ENCODE measurements around the gene CORO1C. TPM values are rescaled to one million over a fixed set of nuclear protein-coding genes. Genes with fewer than 3 reads are reported as not detected.

Gene CORO1C
- total RNA-seq, 2 donors from 2014 or later = 61.5 to 87.5 TPM

- no peak for ATAC-seq
- DNase-seq (ENCODE audit: low spot score in 2 of 2) = no peak
- Mint-ChIP-seq H3K27ac (peak overlapping the region in 1 of 2 donors; percentile 94), H3K36me3 (no peaks in the 10 kb centered on the region), H3K9me3 (no peaks in the 10 kb centered on the region)
Measured at GRCh38 chr12:108732489-108733229, 1.3 kb upstream of the CORO1C start.

DNA sequence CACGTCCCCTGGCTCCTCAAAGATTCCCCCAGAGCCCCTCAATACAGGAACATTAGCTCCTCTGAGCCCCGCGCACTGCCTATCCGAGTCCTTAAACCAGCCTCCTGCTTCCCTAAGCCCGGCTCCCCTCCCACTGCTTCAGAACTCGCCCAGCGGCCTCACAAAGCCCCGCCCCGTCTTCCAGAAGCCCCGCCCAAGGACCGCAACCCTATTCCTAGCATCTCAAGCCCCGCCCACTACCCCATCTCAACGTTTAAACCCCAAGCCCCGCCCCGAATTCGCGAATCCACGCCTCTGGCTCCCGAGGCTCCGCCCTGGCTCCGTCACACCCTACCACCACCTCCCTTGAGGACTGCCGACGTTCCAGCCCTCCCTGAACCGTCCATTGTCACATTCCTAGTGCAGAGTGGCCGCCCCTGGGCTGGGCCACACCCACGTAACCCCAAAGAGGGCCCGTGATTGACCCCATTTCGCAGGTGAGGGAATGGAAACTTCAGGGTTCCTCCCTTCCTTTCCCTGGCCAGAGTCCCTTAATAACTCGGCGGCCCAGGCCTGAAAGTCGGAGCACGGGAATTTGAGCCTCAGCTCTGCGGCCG lies 646 bp upstream of the CORO1C start:
- Mint-ChIP-seq H3K36me3 (no peaks in the 10 kb centered on the region), H3K27ac (peak overlapping the region; percentile 94 to 98), H3K9me3 (no peaks in the 10 kb centered on the region)
- ATAC-seq = peak; percentile 63 to 79
- peak; percentile 91 to 97 for DNase-seq (ENCODE audit: low spot score in 2 of 2)

DNA sequence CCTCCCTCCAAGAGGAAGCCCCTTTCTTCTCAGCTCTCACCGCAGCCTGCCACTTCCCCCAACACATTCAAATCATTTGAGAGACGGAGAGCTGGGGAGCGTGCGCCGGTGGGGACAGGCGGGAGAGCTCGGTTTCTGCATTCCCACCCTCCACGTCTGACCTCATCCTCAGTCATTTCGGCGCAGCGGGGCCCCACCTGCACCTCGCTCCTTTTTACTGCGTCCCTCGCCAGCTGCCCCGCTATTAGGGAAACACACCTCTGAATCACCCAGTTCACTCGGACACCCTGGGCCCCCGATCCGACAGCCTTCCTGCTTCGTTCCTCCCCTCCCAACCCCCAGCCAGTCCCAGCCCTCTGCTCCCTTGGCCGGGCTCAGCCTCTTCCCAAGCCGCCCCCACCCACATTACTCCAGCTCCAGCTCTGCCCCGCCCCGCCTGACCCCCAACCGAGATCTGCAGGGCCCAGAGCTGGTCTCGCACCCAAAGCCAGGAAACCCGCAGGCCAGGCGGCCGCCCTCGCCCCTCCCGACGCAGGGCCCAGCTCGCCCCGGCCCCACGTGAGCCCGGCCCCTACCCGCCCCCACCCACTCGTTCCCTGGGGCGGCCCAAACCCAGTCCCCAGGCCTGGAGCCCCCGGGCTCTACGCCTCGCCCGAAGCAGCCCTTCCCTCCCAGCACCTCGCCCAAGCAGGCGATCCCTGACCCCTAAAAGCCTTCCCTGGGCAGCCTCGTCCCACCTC lies 783 bp downstream of the CORO1C start:
- H3K9me3 Mint-ChIP-seq = no peaks in the 10 kb centered on the region
- peak in 1 of 2 donors; percentile 39 for ATAC-seq
- DNase-seq (ENCODE audit: low spot score in 2 of 2) = peak; percentile 22 to 69
- H3K27ac Mint-ChIP-seq = peak overlapping the region; percentile 90 to 94
- no peaks in the 10 kb centered on the region for H3K36me3 Mint-ChIP-seq

- no peak for DNase-seq (ENCODE audit: low spot score in 2 of 2)
- Mint-ChIP-seq H3K27ac (peak overlapping the region; percentile 90 to 94), H3K9me3 (no peaks in the 10 kb centered on the region), H3K36me3 (no peaks in the 10 kb centered on the region)
- ATAC-seq = no peak
Measured at GRCh38 chr12:108729612-108730364, 1.5 kb downstream of the CORO1C start.

DNA sequence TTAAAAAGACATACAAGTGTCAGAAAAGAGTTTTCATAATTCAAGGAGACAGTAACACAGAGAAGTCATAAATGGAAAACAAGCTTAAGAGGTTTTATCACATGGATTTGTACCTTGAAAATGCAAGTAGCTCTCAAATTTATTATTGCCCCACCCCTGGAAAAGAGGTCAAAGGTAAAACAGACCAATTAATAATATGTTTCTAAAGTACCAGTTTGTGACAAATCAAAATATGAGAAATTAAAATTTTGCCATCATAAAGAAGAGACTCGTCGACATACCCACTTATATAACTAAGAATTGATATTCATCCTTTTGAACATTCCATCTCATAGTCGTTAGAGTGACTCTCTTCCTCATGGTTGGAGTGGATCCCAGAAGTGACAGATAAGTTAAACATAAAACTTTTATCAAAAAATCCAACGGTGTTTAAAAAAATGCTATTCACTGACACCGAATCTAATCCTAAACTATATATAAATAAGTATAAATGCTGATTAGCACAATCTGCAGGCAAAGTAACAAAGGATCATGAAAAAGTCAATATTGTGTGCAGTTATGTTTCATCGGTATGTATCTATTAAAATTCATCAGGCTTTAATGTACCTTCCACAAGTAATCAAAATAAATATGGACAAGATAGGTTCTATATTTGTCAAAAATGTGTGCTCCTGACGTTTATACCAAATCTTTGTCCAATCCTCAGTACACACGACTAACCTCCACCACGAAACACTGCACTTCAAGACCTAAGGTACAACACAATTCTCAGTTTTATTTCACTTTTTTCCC lies 2.3 kb downstream of the CORO1C start:
- Mint-ChIP-seq H3K27ac (no peak overlapping the region), H3K36me3 (no peaks in the 10 kb centered on the region), H3K9me3 (no peaks in the 10 kb centered on the region)
- ATAC-seq = no peak
- DNase-seq (ENCODE audit: low spot score in 2 of 2) = no peak

DNA sequence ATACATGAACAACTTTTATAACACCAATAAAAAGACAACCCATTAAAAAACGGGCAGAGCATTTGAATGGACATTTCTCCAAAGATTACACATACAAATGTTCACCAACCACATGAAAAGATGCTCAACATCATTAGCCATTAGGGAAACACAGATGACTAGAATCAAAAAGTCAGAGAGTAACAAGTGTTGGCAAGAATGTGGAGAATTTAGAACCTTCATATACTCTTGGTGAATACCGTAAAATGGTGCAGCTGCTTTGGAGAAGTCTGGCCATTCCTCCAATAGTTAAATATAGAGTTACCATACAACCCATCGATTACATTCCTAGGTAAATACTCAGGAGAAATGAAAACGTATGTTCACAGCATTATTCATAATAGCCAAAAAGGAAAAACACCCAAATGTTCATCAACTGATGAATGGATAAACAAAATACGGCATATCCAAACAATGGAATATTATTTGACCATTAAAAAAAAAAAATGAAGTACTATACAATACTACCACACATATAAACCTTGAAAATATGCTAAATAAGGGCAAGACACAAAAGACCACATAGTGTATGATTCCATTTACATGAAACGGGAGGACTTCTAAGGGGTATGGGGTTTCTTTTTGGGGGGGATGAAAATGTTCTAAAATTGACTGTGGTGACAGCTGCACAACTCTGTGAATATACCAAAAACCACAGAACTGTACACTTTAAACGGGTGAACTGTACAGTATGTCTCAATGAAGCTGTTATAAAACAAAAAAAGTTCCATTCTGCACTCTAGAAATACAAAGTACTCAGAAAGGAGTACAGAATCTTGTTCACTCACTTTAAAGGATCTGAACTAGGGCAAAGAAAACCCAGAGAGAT lies 3.2 kb downstream of the CORO1C start:
- Mint-ChIP-seq H3K36me3 (no peaks in the 10 kb centered on the region), H3K27ac (no peak overlapping the region), H3K9me3 (no peaks in the 10 kb centered on the region)
- ATAC-seq = no peak
- no peak for DNase-seq (ENCODE audit: low spot score in 2 of 2)

DNA sequence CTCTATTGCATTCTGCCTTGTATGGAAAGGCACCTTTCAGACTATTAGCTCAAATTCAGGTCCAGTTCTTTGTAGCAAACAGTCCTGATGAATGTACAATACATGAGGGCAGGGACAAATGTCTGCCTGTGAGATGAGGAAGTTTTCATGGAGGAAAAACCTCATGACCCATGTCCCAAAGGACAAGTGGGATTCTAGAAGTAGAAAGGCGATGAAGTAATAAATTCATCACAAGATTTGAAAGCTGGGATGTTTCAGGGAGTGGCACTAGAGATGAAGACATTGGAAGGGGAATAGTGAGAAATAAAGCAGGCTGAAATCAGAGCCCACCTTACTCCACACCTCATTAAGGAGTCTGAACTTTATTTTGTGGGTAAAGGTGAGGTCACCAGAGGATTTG lies 4.2 kb downstream of the CORO1C start:
- H3K9me3 Mint-ChIP-seq = no peaks in the 10 kb centered on the region
- H3K36me3 Mint-ChIP-seq = no peaks in the 10 kb centered on the region
- no peak for ATAC-seq
- no peak overlapping the region for H3K27ac Mint-ChIP-seq
- no peak for DNase-seq (ENCODE audit: low spot score in 2 of 2)

- H3K27ac Mint-ChIP-seq = no peak overlapping the region
- no peaks in the 10 kb centered on the region for H3K36me3 Mint-ChIP-seq
- H3K9me3 Mint-ChIP-seq = no peaks in the 10 kb centered on the region
- DNase-seq (ENCODE audit: low spot score in 2 of 2) = no peak
- peak in 1 of 2 donors; percentile 16 for ATAC-seq
Measured at GRCh38 chr12:108724890-108725151, 6.5 kb downstream of the CORO1C start.

GRCh38 chr12:108724054-108724889 lies 7.0 kb downstream of the CORO1C start:
- H3K36me3 Mint-ChIP-seq = no peaks in the 10 kb centered on the region
- H3K9me3 Mint-ChIP-seq = no peaks in the 10 kb centered on the region
- ATAC-seq (peak; percentile 86 to 94), DNase-seq (ENCODE audit: low spot score in 2 of 2) (peak in 1 of 2 donors; percentile 29)
- H3K27ac Mint-ChIP-seq = no peak overlapping the region

- peak; percentile 48 to 84 for ATAC-seq
- Mint-ChIP-seq H3K36me3 (no peaks in the 10 kb centered on the region), H3K9me3 (no peaks in the 10 kb centered on the region), H3K27ac (no peak overlapping the region)
- DNase-seq (ENCODE audit: low spot score in 2 of 2) = no peak
Measured at GRCh38 chr12:108722992-108723766, 8.1 kb downstream of the CORO1C start.

GRCh38 chr12:108722463-108722862 lies 8.9 kb downstream of the CORO1C start:
- Mint-ChIP-seq H3K9me3 (no peaks in the 10 kb centered on the region), H3K36me3 (no peaks in the 10 kb centered on the region), H3K27ac (no peak overlapping the region)
- DNase-seq (ENCODE audit: low spot score in 2 of 2) (no peak), ATAC-seq (no peak)

DNA sequence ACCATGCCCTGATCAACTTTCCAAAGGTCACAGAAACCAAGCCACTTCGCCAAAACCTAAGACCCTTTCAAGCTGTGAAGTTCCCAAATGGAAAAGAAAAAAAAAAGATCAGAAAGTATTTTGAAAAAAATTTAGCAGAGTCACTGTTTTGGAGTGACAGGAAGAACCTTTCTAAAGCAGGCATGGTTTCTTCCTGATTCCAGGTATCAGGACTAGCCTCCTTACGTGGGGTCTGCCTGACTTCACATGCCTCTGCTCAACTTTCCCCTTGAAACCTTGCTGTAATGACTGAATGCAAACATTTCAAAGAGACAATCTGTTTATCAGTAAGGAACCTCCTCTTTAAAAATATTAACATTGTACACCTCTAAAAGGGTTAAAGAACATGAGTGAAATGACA lies 9.5 kb downstream of the CORO1C start:
- H3K27ac Mint-ChIP-seq = no peak overlapping the region
- no peaks in the 10 kb centered on the region for H3K9me3 Mint-ChIP-seq
- no peaks in the 10 kb centered on the region for H3K36me3 Mint-ChIP-seq
- DNase-seq (ENCODE audit: low spot score in 2 of 2) (no peak), ATAC-seq (no peak)

- Mint-ChIP-seq H3K27ac (no peak overlapping the region), H3K9me3 (no peaks in the 10 kb centered on the region)
- ATAC-seq = no peak
Measured at GRCh38 chr12:108720757-108721514, 10.4 kb downstream of the CORO1C start.

DNA sequence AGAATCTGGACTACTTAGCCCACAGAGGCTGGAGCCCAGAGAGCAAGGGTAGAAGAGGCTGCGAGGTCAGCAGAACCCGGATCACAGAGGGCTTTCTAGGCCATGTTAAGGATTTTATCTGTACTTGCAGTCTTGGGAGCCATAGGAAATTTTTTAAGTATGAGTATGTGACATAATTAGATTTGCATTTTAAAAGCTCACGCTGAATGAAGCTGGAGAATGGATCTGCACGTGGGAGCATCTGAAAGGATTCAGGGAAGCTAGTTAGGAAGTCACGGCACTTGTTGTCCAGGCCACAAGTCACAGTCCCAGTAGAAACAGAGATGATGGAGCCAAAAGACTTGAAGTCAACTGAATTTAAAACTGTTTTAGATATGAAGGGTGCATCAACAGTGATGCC lies 14.1 kb downstream of the CORO1C start:
- Mint-ChIP-seq H3K27ac (no peak overlapping the region), H3K9me3 (no peaks in the 10 kb centered on the region), H3K36me3 (no peaks in the 10 kb centered on the region)
- ATAC-seq = no peak
- DNase-seq (ENCODE audit: low spot score in 2 of 2) = no peak

More at GRCh38 chr12:108720757-108721514, 10.4 kb downstream of the CORO1C start:
- H3K36me3 Mint-ChIP-seq = no peaks in the 10 kb centered on the region
- no peak for DNase-seq (ENCODE audit: low spot score in 2 of 2)
